Skeletal muscle tissue (tissue), 4 donors: ENCODE results near the gene B3GAT1. TPM values are rescaled to one million over a fixed set of nuclear protein-coding genes. Genes with fewer than 3 reads are reported as not detected.

Source experiments
- H3K27ac ChIP-seq: one replicate; pipeline ENCODE4 v1.7.0; 2013; ENCODE audit warnings: mild to moderate bottlenecking, low read depth, low read length, inconsistent platforms
- H3K27me3 ChIP-seq, 3 donors: one replicate each; pipeline ENCODE4 v1.7.0; 2013; ENCODE audit warnings: low read length in 3 of 3; ENCODE audit not compliant: control insufficient read depth in 3 of 3, insufficient read depth in 3 of 3
- H3K36me3 ChIP-seq, 3 donors: one replicate each; pipeline ENCODE4 v1.7.0; 2013; ENCODE audit warnings: low read length in 3 of 3; ENCODE audit not compliant: control insufficient read depth in 3 of 3, insufficient read depth in 3 of 3
- H3K4me1 ChIP-seq, 3 donors: one replicate each; pipeline ENCODE4 v1.7.0; 2013; ENCODE audit warnings: low read length in 3 of 3, mild to moderate bottlenecking in 3 of 3; ENCODE audit not compliant: control insufficient read depth in 3 of 3, insufficient read depth in 3 of 3
- H3K4me3 ChIP-seq, 3 donors: one replicate each; pipeline ENCODE4 v1.7.0; 2013; ENCODE audit warnings: low read length in 3 of 3
- H3K9ac ChIP-seq, 3 donors: one replicate each; pipeline ENCODE4 v1.7.0; 2013; ENCODE audit warnings: low read length in 3 of 3, mild to moderate bottlenecking in 3 of 3, moderate library complexity in 2 of 3, low read depth in 1 of 3
- H3K9me3 ChIP-seq, 3 donors: one replicate each; pipeline ENCODE4 v1.7.0; 2013; ENCODE audit warnings: low read length in 3 of 3; ENCODE audit not compliant: control insufficient read depth in 3 of 3
- total RNA-seq: library from RNA; depleted of rRNA; stranded (reverse); fragments of >200 nt; gene quantifications from one replicate; pipeline ENCODE4 v1.2.3, GENCODE V29; 2014
- donor health status: Osteomylitis.

Gene B3GAT1
- total RNA-seq, 1 donor from 2014 or later: under 0.01 TPM

- H3K27ac ChIP-seq: no peak overlapping the region
- peaks cover 0 to 15% (median 11%) of the 10 kb centered on the region in 3 donors for H3K27me3 ChIP-seq
- H3K9me3 ChIP-seq: no peaks in the 10 kb centered on the region
- H3K9ac ChIP-seq: peak overlapping the region in 1 of 3 donors; percentile 40
- peaks cover 0 to 14% (median 11%) of the 10 kb centered on the region in 3 donors for H3K4me1 ChIP-seq
- peak overlapping the region in 1 of 3 donors; percentile 22 for H3K4me3 ChIP-seq
- no peaks in the 10 kb centered on the region for H3K36me3 ChIP-seq
Observed at GRCh38 chr11:134385774-134386565, 26.1 kb downstream of the B3GAT1 start.

GRCh38 chr11:134385171-134385570, 26.9 kb downstream of the B3GAT1 start:
- peaks cover 0 to 14% (median 10%) of the 10 kb centered on the region in 3 donors for H3K27me3 ChIP-seq

GRCh38 chr11:134384406-134384805, 27.6 kb downstream of the B3GAT1 start:
- Histone ChIP-seq H3K4me3 (no peak overlapping the region), H3K27ac (no peak overlapping the region), H3K27me3 (peaks cover 0 to 11% (median 9%) of the 10 kb centered on the region in 3 donors), H3K36me3 (no peaks in the 10 kb centered on the region), H3K4me1 (peaks cover 0 to 14% (median 11%) of the 10 kb centered on the region in 3 donors), H3K9me3 (no peaks in the 10 kb centered on the region), H3K9ac (no peak overlapping the region)

More at GRCh38 chr11:134385171-134385570, 26.9 kb downstream of the B3GAT1 start:
- H3K4me1 ChIP-seq: peaks cover 0 to 14% (median 11%) of the 10 kb centered on the region in 3 donors
- H3K9me3 ChIP-seq: no peaks in the 10 kb centered on the region
- H3K4me3 ChIP-seq: peak overlapping the region in 1 of 3 donors; percentile 13
- H3K27ac ChIP-seq: no peak overlapping the region
- no peaks in the 10 kb centered on the region for H3K36me3 ChIP-seq
- no peak overlapping the region for H3K9ac ChIP-seq

GRCh38 chr11:134383576-134384221, 28.3 kb downstream of the B3GAT1 start:
- Histone ChIP-seq H3K4me1 (peaks cover 0 to 14% (median 11%) of the 10 kb centered on the region in 3 donors), H3K9me3 (no peaks in the 10 kb centered on the region), H3K4me3 (no peak overlapping the region), H3K36me3 (no peaks in the 10 kb centered on the region), H3K9ac (no peak overlapping the region), H3K27ac (no peak overlapping the region), H3K27me3 (peaks cover 0 to 11% (median 8%) of the 10 kb centered on the region in 3 donors)

GRCh38 chr11:134382830-134383229, 29.2 kb downstream of the B3GAT1 start:
- Histone ChIP-seq H3K9ac (no peak overlapping the region), H3K27me3 (peaks cover 0 to 11% (median 8%) of the 10 kb centered on the region in 3 donors), H3K4me1 (peaks cover 0 to 14% (median 11%) of the 10 kb centered on the region in 3 donors)

GRCh38 chr11:134382257-134382656, 29.8 kb downstream of the B3GAT1 start:
- peaks cover 0 to 14% (median 11%) of the 10 kb centered on the region in 3 donors for H3K4me1 ChIP-seq
- no peaks in the 10 kb centered on the region for H3K36me3 ChIP-seq
- peaks cover 0 to 6% (median 6%) of the 10 kb centered on the region in 3 donors for H3K27me3 ChIP-seq
- H3K9me3 ChIP-seq: no peaks in the 10 kb centered on the region
- no peak overlapping the region for H3K27ac ChIP-seq
- H3K9ac ChIP-seq: no peak overlapping the region
- no peak overlapping the region for H3K4me3 ChIP-seq

More at GRCh38 chr11:134382830-134383229, 29.2 kb downstream of the B3GAT1 start:
- H3K9me3 ChIP-seq: no peaks in the 10 kb centered on the region
- H3K27ac ChIP-seq: no peak overlapping the region
- no peaks in the 10 kb centered on the region for H3K36me3 ChIP-seq
- no peak overlapping the region for H3K4me3 ChIP-seq

GRCh38 chr11:134380785-134381184, 31.3 kb downstream of the B3GAT1 start:
- Histone ChIP-seq H3K4me3 (no peak overlapping the region), H3K4me1 (peaks cover 0 to 7% (median 5%) of the 10 kb centered on the region in 3 donors), H3K9ac (no peak overlapping the region), H3K9me3 (no peaks in the 10 kb centered on the region), H3K27me3 (peaks cover 0 to 10% (median 7%) of the 10 kb centered on the region in 3 donors), H3K27ac (no peak overlapping the region), H3K36me3 (no peaks in the 10 kb centered on the region)

- Histone ChIP-seq H3K27me3 (peaks cover 0 to 10% (median 7%) of the 10 kb centered on the region in 3 donors), H3K4me3 (no peak overlapping the region), H3K9me3 (no peaks in the 10 kb centered on the region), H3K4me1 (peaks cover 0 to 1% (median 0%) of the 10 kb centered on the region in 3 donors), H3K9ac (no peak overlapping the region), H3K36me3 (no peaks in the 10 kb centered on the region), H3K27ac (no peak overlapping the region)
Observed at GRCh38 chr11:134380229-134380628, 31.8 kb downstream of the B3GAT1 start.

GRCh38 chr11:134379241-134379640, 32.8 kb downstream of the B3GAT1 start:
- H3K9ac ChIP-seq: no peak overlapping the region
- H3K4me3 ChIP-seq: no peak overlapping the region
- no peaks in the 10 kb centered on the region for H3K4me1 ChIP-seq
- H3K27ac ChIP-seq: no peak overlapping the region
- H3K9me3 ChIP-seq: no peaks in the 10 kb centered on the region
- H3K27me3 ChIP-seq: peaks cover 0 to 10% (median 7%) of the 10 kb centered on the region in 3 donors
- H3K36me3 ChIP-seq: no peaks in the 10 kb centered on the region

- no peaks in the 10 kb centered on the region for H3K4me1 ChIP-seq
- no peak overlapping the region for H3K4me3 ChIP-seq
- peaks cover 0 to 12% (median 7%) of the 10 kb centered on the region in 3 donors for H3K27me3 ChIP-seq
- no peaks in the 10 kb centered on the region for H3K9me3 ChIP-seq
- H3K27ac ChIP-seq: no peak overlapping the region
- H3K9ac ChIP-seq: no peak overlapping the region
- no peaks in the 10 kb centered on the region for H3K36me3 ChIP-seq
Observed at GRCh38 chr11:134377876-134378275, 34.2 kb downstream of the B3GAT1 start.
